Measurements from ENCODE around the gene ITGB1.

DNA sequence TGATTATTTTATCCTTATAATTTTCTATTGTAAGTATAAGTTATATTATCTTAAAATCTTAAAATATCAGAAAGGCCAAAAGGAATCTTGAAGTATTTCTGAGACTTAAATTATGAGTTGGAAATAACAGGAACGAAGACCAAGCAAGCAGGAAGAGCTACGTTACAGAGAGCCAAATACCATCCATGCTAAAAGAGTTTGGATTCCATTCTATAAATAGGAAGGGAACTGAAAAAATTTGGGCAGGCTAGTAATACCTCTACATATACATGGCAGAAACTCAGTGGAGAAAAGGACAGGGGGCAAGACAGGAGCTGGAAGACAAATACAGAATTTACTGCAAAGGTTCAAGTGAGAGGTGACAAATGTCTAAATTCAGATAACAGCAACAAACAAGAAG, 16.7 kb downstream of the ITGB1 start:
- TF ChIP-seq, protein P1, sequence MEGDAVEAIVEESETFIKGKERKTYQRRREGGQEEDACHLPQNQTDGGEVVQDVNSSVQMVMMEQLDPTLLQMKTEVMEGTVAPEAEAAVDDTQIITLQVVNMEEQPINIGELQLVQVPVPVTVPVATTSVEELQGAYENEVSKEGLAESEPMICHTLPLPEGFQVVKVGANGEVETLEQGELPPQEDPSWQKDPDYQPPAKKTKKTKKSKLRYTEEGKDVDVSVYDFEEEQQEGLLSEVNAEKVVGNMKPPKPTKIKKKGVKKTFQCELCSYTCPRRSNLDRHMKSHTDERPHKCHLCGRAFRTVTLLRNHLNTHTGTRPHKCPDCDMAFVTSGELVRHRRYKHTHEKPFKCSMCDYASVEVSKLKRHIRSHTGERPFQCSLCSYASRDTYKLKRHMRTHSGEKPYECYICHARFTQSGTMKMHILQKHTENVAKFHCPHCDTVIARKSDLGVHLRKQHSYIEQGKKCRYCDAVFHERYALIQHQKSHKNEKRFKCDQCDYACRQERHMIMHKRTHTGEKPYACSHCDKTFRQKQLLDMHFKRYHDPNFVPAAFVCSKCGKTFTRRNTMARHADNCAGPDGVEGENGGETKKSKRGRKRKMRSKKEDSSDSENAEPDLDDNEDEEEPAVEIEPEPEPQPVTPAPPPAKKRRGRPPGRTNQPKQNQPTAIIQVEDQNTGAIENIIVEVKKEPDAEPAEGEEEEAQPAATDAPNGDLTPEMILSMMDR (IDR thresholded peaks at IDR 0.05; ENCODE audit: low read length) = no peak
- TF ChIP-seq EZH2 (IDR thresholded peaks at IDR 0.05; ENCODE audit: borderline replicate concordance, low read length) = no peak

Measured in OCI-LY1 (cell line).